ENCODE data around the gene ASCL3. TPM values are rescaled to one million over a fixed set of nuclear protein-coding genes. Genes with fewer than 3 reads are reported as not detected.
"Not testable (repeated sequence)": the region's sequence is repeated elsewhere in the genome, so short reads cannot be mapped to it uniquely, and the experiment has no call there.

ASCL3 gene
- not detected for total RNA-seq

GRCh38 chr11:8942518-8943066 is at the start of gene ASCL3:
Gene ASCL3, minus strand, starts transcription at chr11:8943016. Its CDS starts 4,855 bp downstream, at chr11:8938161.
- DNase-seq: no peak
- intact Hi-C loops (cut with DNase I; ENCODE audit: low total_unique reads): no loop called here
- Histone ChIP-seq H3K27me3 (no peaks in the 10 kb centered on the region), H3K4me1 (no peaks in the 10 kb centered on the region), H3K36me3 (no peaks in the 10 kb centered on the region), H3K9me3 (no peaks in the 10 kb centered on the region), H3K4me3 (no peak within 1 kb of the TSS), H3K27ac (no peak within 1 kb of the TSS)
- TF ChIP-seq, protein P1, sequence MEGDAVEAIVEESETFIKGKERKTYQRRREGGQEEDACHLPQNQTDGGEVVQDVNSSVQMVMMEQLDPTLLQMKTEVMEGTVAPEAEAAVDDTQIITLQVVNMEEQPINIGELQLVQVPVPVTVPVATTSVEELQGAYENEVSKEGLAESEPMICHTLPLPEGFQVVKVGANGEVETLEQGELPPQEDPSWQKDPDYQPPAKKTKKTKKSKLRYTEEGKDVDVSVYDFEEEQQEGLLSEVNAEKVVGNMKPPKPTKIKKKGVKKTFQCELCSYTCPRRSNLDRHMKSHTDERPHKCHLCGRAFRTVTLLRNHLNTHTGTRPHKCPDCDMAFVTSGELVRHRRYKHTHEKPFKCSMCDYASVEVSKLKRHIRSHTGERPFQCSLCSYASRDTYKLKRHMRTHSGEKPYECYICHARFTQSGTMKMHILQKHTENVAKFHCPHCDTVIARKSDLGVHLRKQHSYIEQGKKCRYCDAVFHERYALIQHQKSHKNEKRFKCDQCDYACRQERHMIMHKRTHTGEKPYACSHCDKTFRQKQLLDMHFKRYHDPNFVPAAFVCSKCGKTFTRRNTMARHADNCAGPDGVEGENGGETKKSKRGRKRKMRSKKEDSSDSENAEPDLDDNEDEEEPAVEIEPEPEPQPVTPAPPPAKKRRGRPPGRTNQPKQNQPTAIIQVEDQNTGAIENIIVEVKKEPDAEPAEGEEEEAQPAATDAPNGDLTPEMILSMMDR (IDR thresholded peaks at IDR 0.05): no peak
- no peak for TF ChIP-seq POLR2A (IDR thresholded peaks at IDR 0.05)

- Histone ChIP-seq H3K4me3 (no peak overlapping the region), H3K36me3 (no peaks in the 10 kb centered on the region), H3K27ac (no peak overlapping the region), H3K9me3 (no peaks in the 10 kb centered on the region), H3K4me1 (no peaks in the 10 kb centered on the region), H3K27me3 (no peaks in the 10 kb centered on the region)
- no peak for DNase-seq
- intact Hi-C loops (cut with DNase I; ENCODE audit: low total_unique reads): no loop called here
- TF ChIP-seq, protein P1 (IDR thresholded peaks at IDR 0.05): no peak
- no peak for TF ChIP-seq POLR2A (IDR thresholded peaks at IDR 0.05)
Observed at GRCh38 chr11:8989453-8989852, 46.6 kb upstream of the ASCL3 start.

GRCh38 chr11:8988329-8989234 is 45.8 kb upstream of the ASCL3 start:
- no peaks in the 10 kb centered on the region for H3K27me3 ChIP-seq
- H3K4me1 ChIP-seq: no peaks in the 10 kb centered on the region
- intact Hi-C loops (cut with DNase I; ENCODE audit: low total_unique reads): no loop called here
- TF ChIP-seq, protein P1 (IDR thresholded peaks at IDR 0.05): no peak
- no peak for TF ChIP-seq POLR2A (IDR thresholded peaks at IDR 0.05)
- DNase-seq: no peak
- no peak overlapping the region for H3K4me3 ChIP-seq
- H3K27ac ChIP-seq: no peak overlapping the region
- no peaks in the 10 kb centered on the region for H3K36me3 ChIP-seq
- no peaks in the 10 kb centered on the region for H3K9me3 ChIP-seq

- TF ChIP-seq, protein P1 (IDR thresholded peaks at IDR 0.05): no peak
- TF ChIP-seq POLR2A (IDR thresholded peaks at IDR 0.05): no peak
- H3K4me1 ChIP-seq: no peaks in the 10 kb centered on the region
- no peak overlapping the region for H3K27ac ChIP-seq
- no peak overlapping the region for H3K4me3 ChIP-seq
- H3K27me3 ChIP-seq: no peaks in the 10 kb centered on the region
- DNase-seq: no peak
- intact Hi-C loops (cut with DNase I; ENCODE audit: low total_unique reads): no loop called here
- no peaks in the 10 kb centered on the region for H3K36me3 ChIP-seq
- H3K9me3 ChIP-seq: no peaks in the 10 kb centered on the region
Observed at GRCh38 chr11:8987446-8987845, 44.6 kb upstream of the ASCL3 start.

DNA sequence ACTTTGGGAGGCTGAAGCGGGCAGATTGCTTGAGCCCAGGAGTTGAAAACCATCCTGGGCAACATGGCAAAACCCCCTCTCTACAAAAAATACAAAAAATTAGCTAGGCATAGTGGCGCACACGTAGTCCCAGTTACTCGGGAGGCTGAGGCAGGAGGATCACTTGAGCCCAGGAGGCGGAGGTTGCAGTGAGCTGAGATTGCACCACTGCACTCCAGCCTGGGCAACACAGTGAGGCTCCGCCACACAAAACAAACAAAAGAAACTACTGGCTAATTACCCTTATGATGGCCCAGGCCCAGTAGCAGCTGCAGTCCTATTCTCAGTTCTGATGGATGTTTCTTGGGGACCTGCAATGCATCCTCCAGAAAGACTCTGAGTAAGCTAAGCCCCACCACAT is 44.0 kb upstream of the ASCL3 start:
- H3K4me1 ChIP-seq; H3K4me3 ChIP-seq; intact Hi-C loops (cut with DNase I; ENCODE audit: low total_unique reads); H3K27ac ChIP-seq; H3K27me3 ChIP-seq; H3K9me3 ChIP-seq; H3K36me3 ChIP-seq; DNase-seq: not testable (repeated sequence)
